Measurements from ENCODE around the gene SNPH.

The SNPH gene

GRCh38 chr20:1307571-1307971 lies 41.5 kb downstream of the SNPH start:
- no peak for DNase-seq

- DNase-seq: no peak
Observed at GRCh38 chr20:1308067-1308701, 42.1 kb downstream of the SNPH start.

GRCh38 chr20:1308702-1309095 lies 42.6 kb downstream of the SNPH start:
- no peak for DNase-seq

- no peak for DNase-seq
Observed at GRCh38 chr20:1309439-1309847, 43.3 kb downstream of the SNPH start.

- DNase-seq: no peak
Observed at GRCh38 chr20:1310071-1310470, 44.0 kb downstream of the SNPH start.

GRCh38 chr20:1310506-1311190 lies 44.6 kb downstream of the SNPH start:
- DNase-seq: no peak

- no peak for DNase-seq
Observed at GRCh38 chr20:1312308-1312707, 46.2 kb downstream of the SNPH start.

- DNase-seq: no peak
Observed at GRCh38 chr20:1312904-1313235, 46.8 kb downstream of the SNPH start.

- peak; percentile 75 for DNase-seq
Observed at GRCh38 chr20:1313236-1313964, 47.3 kb downstream of the SNPH start.

- no peak for DNase-seq
Observed at GRCh38 chr20:1315804-1316203, 49.7 kb downstream of the SNPH start.

GRCh38 chr20:1317545-1318255 lies 51.6 kb downstream of the SNPH start:
- DNase-seq: no peak

- DNase-seq: no peak
Observed at GRCh38 chr20:1319051-1319450, 53.0 kb downstream of the SNPH start.

GRCh38 chr20:1319462-1319861 lies 53.4 kb downstream of the SNPH start:
- DNase-seq: no peak

- DNase-seq: no peak
Observed at GRCh38 chr20:1320016-1320415, 53.9 kb downstream of the SNPH start.

GRCh38 chr20:1320902-1321653 lies 55.0 kb downstream of the SNPH start:
- DNase-seq: no peak

GRCh38 chr20:1321654-1321939 lies 55.5 kb downstream of the SNPH start:
- no peak for DNase-seq

GRCh38 chr20:1322511-1323245 lies 56.6 kb downstream of the SNPH start:
- DNase-seq: peak; percentile 21

GRCh38 chr20:1323256-1323655 lies 57.2 kb downstream of the SNPH start:
- no peak for DNase-seq

- peak; percentile 22 for DNase-seq
Observed at GRCh38 chr20:1323830-1324597, 57.9 kb downstream of the SNPH start.

GRCh38 chr20:1324598-1325172 lies 58.6 kb downstream of the SNPH start:
- DNase-seq: no peak
